ENCODE data around the gene ARL6IP4.

GRCh38 chr12:123004287-123004686, 23.8 kb downstream of the ARL6IP4 start:
- TF ChIP-seq CTCF (IDR thresholded peaks at IDR 0.05): no peak
- TF ChIP-seq POLR2A (IDR thresholded peaks at IDR 0.05): no peak

Data from esophagus squamous epithelium (tissue), 4 donors.